ENCODE data around the gene EEF1A2.

The EEF1A2 gene

DNA sequence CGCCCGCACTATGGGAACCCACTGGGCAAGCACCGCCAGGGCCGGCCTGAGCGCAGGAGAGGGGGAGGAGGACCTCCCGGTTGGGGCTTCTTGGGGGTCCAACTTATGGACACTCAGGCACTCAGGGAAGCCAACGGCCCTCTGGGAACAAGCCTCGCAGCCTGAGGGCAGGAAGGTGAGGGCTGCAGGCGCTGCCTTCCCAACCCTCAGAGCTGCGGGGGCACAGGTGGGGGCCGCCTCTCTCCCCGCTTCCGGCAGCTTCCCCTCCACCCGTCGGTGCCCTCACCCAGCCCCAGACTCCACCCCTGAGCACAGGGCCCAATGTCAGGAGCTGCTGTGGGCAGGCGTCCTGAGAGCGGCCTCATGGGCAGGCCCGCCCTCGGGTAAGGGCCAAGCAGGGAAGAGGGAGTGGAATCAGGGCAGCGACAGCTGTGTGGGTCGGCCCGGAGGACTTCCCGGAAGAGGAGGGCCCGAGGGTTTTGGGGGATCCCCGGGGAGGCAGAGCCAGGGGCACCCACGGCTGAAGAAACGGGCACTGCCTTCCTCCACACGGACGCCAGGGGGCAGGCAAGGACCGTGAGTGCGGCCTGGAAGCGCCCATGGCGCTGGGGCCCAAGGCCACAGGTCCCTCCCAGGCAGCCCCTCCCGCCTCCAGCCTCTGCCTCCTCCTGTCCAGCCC, 38.8 kb upstream of the EEF1A2 start:
- peak in 47 of 51 donors; percentile 6 to 79 (median 50) for DNase-seq

DNA sequence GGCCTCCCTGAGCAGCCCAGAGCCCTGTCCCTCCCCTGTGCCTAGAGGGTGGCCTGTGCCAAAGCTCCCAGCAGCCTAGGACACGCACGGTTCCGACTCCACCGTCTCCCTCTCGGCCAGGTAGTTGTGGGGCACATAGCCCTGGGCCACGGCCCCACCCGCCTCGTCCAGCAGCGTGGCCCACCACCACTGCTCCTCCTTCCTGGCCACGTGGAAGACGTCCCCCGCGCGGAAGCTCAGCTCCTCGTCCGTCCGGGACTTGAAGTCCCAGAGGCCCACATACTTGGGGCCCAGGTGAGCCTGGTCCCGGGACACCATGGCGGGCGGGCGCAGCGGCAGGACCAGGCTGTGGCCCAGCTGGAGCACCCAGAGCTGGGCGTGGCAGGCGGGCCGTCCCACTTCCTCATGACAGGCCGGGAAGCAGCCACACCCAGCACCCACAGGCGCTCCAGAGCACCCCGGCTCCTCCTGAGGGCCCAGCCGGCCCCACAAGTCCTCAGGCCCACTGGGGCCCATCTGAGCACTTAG, 38.2 kb upstream of the EEF1A2 start, which contains the start of gene PTK6:
PTK6 (minus strand) TSS at position 380 of the 528 bp plus-strand sequence; CDS start at position 318, 62 bp downstream.
- no peak for DNase-seq

DNA sequence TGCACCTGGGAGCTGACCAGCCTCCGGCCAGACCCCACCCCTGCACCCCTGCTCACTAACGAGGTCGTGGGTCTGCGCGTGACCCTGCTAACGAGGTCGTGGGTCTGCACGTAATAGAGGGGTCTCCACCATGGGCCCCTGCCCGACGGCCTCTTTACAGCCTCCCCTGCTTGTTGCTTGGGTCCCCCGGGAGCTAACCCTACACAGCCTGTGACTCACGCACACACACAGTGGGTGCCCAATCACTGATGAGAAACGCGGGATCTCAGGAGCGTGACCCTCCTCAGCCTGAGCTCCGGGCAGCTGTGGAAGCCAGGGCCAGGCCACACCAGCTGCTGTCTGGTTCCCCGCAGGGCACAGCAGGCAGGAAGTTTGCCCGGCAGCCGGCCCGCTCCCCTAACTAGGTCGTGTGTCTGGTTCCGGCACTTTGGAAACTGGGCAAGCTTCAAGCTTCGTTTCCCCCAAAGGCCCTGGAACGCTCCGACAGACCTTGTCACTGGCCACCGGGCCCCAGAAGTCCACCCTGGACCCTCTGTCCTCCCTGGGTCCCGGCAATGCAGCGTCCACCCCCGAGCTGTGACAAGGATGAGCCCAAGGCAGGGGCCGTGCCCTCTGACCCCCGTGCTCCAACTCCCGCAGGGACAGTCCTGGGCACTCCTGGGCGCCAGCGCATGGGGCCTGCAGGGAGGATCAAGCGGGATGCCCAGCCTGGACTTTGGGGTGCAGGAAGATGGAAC, 37.5 kb upstream of the EEF1A2 start:
- DNase-seq, result no peak

DNA sequence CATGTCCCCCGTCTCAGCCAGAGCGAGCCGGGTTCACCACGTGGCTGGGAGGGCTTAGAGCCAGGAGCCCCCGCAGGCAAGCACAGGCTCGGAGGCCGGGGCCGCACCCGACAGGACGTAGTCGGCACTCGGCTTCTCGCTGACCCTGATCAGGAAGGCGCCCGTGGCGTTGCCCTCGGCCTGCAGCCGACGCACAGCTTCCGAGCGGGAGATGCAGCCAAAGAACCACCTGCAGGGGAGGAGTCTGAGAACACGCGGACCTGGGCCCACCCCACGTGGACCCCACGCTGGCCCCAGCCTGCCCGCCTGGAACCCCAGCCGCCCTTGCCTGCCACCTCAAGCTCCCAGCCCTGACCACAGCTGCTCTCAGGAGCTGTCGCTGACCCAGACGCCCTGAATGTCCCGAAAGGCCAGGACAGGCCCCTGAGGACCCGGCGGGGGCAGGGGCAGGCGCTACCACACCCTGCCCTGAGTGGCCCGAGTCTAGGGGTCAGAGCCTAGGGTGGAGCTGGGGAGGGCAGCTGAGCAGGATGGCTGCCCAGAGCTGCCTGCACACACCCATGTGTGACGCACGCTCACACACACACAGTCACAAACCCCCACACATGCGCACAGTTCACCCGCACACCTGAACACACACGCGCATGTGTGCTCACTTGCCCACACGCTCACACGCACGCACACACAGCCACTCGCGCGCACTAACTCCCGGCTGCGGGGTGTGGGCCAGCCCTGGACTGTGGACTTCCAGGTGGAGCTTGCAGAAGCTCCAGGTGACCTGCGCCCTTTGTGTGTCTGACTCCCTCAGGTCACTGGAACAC, 36.2 kb upstream of the EEF1A2 start:
- no peak for DNase-seq

DNA sequence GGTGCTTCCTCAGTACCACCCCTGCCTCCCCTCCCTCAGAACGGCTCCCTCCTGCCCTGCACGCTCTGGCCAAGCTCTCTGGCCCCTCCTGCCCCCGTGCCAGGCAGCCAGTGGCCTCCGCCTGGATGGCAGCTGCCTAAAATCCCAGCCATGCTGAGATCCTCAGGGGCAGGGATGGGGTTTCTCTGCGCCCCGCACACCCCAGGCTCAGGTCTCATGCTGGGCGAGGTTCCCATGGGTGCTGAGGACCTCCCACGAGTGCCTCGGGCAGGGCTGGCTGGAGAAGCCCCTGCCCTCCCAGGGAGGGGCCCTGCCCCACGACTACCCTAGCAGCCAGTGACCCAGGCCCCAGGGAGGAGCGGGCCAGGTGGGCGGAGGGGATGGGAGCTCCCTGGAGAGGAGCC, 35.5 kb upstream of the EEF1A2 start:
- DNase-seq, result no peak

DNA sequence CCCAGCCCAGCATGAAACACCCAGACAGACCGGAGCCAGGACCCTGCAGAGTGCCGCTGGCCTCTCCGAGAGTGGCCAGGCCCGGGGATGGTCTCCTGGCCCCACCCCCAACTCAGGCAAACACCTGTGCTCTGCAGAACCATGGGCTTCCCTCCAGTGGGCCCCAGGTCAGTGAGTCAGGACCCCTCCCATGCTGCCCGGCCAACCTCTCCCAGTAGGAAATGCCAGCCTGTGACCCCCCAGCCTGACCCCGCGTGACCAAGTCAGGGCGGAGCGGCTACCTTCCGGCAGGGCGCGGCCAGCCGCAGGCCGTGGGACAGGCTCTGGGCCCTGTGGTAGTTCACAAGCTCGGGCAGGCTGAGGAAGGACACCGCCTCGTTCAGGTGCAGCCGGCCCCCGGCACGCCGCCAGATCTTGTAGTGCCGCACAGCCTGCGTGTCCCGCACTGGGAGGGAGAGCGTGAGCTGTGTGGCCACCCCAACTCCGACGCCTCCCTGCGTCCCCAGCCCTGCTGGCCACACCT, 35.0 kb upstream of the EEF1A2 start:
- DNase-seq, result no peak

DNA sequence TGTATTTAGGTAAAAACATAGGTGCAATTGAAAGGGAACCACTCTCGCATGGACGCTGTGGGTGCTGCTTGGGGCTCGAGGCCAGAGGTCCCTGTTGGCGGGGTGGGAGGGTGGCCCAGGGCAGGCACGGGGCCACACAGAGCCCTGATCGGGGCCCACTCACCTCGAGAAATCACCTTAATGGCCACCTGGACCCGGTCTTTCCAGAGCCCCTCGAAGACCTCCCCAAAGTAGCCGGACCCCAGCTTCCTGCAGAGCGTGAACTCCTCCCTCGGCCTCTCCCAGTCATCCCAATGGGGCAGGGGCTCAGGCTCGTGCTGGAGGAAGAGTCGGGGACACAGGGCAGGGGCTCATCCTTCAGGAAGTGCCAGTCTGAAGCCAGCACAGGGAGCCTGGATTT, 34.5 kb upstream of the EEF1A2 start:
- no peak for DNase-seq

DNA sequence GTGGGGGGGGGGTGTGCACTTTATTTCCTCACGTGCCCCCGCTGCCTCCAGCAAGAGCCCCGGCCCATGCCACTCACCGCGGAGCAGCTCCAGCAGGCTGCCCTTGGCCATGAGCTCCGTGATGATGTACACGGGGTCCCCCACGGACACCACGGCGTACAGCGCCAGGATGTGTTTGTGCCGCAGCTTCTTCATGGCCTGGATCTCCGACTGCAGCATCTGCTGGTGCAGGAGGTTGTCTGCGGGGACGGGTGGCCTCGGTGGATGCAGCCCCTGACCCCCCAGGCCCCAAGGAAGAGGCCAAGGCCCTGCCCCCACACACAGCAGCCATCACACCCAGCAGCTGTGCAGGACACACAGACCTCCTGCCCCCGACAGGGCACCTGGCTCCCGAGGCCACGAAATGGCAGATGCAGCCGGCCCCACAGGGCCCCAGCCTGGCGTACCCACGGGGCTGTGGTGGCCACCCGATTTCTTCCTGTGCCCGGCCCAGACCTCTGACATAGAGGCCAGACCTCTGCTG, 33.6 kb upstream of the EEF1A2 start:
- DNase-seq, result no peak

DNA sequence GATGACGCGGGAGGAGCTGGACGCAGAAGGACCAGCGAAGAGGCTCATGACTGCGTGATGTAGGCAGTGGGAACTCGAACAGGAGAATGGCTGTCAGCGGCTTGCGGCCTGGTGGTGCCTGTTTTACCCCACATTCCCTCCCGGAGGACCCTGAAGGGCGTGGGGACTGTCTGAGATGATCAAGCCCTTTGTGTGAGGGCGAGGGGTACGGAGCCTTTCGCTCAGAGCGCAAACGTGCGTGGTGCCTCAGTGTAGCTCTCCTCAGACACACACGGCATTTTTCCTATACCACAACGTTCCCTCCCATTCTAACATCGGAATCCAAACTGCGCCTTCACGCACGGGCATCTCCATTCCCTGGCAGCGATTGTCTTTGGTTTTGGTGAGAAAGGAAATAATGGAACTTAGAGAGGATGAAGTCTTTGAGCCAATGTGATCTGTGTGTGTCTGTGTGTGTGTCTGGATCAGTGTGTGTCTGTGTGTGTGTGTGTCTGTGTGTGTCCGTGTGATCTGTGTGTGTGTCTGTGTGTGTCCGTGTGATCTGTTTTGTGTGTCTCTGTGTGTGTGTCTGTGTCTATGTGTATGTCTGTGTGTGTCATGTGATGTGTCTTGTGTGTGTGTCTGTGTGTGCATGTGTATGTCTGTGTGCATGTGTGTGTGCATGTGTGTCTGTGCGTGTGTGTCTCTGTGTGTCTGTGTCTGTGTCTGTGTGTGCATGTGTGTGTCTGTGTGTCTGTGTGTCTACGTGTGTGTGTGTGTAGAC, 33.0 kb upstream of the EEF1A2 start:
- no peak for DNase-seq

DNA sequence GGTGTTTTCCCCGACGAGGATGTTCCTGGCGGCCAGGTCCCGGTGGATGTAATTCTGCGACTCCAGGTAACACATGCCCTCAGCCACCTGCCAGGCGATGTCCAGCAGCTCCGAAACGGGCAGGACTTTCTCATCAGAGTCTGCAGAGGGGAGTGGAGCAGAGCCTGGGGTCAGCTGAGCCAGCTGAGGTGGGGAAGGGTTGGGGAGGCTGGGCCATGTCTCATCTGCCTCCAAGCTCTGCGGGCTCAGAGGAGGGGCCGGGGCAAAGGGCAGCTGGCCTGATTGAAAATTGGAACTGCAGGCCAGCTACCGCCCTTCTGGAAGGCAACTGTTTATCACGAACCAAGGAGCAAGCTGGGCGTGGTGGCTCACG, 31.9 kb upstream of the EEF1A2 start:
- DNase-seq, result no peak

DNA sequence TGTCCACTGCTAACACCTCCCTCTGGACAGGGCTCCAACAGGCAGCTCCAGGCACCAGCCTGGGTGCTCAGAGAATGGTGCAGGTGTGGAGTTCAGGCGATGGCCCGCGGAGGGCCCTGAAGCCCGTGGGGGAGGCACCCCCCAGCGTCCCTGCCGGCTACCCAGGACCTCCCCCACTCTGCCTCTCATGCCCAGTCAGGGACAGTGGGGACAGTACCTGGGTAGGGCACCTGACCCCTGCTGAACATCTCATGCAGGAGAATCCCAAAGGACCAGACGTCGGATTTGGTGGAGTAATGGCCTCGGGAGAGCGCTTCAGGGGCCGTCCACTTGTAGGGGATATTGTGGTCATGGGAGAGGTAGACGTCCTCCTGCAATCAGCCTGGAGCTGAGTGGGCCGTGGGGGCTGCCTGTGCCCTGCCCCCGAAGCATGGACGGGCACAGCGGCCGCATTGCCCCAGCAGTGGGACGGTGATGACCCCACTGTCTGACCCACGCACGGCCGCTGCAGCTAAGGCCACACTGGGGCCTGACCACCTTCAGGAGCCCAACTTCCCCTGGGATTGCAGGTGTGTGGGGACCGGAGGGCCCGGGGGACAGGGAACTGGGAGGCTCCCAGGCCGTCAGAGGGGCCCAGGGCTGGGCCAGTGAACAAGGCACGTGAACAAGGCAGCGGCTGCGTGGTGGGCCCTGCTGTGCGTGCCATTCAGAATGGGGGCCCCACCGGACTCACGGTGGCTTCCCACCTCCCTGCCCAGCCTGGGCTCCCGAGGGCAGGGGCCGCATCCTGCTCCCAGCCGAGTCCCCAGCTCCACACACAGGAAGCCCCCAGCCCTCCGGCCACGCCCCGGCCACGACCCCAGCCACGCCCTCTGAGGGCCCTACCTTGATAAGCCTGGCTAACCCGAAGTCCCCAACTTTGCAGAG, 31.2 kb upstream of the EEF1A2 start:
- no peak for DNase-seq

DNA sequence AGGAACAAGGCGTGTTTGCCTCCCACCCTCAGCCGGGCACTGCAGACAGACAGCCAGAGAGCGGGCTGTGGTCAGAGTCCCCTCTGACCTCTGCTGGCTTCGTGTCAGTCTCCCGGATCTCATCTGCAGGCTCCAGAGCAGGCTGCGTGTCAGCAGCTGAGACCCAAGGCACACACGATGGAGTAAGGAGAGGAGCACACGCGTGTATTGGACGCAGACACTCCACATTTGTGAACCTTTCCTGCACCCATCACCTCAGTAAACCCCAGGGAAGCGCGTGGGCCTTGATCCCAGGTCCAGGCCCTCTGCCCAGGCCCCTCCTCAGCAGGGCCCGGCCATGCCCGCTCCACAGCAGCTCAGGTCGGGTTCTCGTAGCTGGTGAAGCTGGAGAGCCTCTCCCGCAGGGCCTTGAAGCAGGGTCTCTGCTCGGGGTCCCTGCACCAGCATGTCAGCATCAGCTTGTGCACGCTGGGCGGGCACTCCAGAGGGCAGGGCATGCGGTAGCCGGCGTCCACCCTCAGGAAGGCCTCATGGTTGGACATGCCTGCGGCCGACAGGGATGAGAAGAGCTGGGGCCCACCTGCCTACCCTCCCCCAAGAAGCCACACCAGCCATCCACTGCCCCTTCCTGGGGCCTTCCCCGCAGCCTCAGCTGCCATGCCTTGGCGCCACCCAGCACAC, 30.4 kb upstream of the EEF1A2 start:
- no peak for DNase-seq

DNA sequence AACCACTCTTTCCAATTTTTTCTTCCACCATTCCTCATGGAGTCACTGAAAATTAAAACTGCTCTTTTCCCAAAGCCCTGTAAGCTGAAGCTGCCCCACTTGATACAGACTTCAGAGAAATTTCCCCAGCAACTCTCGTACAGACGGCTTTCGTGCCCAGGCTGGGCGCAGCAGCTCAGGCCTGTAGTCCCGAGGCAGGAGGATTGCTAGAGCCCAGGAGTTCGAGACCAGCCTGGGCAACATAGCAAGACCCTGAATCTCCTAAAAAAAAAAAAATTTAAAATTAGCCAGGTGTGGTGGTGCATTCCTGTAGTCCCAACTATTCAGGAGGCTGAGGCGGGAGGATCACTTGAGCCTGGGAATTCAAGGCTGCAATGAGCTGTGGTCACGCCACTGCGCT, 28.3 kb upstream of the EEF1A2 start:
- no peak for DNase-seq

DNA sequence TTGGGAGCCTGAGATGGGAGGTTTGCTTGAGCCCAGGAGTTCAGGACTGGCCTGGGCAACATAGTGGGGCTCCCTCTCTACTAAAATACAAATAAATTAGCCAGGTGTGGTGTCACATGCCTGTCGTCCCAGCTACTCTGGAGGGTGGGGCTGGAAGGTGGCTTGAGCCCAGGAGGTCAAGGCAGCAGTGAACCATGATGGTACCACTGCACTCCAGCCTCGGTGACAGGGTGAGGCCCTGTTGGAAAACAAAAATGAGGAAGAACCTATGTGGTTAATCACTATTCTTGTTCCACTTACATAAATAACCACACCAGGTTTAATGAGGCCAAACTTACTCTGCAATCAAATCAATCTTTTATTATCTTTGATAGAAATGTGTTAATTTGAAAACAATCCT, 27.1 kb upstream of the EEF1A2 start:
- DNase-seq, result no peak

DNA sequence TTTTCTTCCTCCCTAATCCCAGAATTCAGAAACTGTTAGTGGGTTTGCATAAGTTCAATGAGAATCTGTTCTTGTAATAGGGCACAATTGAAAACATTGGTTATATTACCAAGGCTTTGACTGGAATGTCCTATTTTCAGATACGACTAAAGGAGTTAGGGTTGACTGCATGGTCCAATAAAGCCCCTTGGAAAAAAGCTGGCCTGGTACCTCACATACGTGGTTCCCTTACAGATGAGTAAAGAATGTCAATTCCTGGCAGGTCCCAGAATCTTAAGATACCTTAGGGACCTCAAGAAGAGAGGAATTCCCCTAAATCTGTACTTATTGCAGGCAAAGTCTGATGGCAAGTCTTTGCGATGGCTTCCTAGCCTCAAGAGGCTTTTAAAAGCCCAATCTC, 26.3 kb upstream of the EEF1A2 start:
- no peak for DNase-seq

DNA sequence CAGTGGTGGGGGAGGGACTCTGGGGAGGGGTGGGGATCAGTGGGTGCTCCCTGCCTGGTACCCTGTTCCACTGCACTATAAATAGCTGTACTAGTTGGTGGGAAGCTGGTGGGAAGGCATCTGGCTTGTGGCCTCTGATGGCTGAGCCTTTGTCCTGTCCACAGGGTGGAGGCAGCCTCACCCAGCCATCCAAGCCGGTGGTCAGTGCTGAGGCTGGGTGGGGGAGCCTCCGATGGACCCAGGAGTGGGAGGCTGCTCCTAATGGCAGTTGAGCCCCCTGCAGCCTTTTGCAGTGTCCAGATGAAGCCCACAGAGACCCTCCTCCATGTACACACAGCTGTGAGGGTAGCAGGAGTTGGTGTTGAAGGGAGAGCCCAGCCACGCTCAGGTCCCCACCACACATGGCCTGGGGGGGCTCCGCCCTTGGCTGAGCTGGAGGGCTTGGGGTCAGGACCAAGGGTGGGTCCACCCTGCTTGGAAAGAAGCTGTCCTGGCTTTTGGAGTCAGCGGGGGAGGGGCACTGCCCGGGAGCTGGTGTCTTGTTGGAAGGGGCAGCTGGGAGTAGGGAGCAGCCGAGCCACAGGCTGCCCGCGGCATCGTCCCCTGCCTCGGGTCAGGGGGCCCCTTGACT, 24.2 kb upstream of the EEF1A2 start:
- DNase-seq, result no peak

DNA sequence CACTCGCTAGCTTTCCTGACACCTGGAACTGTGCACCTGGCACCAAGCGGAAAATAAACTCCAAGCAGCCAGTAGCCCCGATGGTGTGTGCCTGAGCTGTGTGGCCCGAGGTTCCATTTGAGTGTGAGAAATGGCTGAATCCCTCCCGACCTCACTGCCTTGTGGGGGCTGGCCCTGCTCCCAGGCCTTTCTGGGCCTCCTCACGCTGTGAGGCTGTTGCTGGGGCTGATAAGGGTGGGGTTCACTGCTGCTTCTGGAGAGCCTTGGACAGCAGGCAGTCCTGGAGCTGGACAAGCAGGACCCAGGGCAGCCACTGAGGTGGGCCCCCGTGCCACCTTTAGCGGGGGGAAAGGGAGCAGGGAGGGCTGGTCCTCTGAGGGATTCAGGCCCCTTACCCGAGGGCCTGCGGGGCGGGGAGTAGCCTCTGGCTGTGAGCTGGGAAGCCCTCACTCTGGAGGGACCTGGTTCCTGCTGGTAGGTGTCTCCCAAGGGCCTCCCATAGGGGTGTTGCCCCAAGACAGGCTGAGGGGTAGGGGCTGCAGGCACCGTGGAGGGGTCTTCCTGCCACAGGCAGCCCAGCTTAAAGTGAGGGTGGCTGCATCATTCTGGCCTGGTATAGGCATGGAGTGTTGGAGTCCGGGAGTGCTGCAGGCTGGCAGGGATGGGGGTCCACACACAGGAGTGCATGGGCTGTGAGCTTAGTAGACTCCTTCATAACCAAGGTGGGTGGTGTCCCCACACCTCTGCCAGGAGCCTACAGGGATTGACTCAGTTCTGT, 23.4 kb upstream of the EEF1A2 start:
- DNase-seq, result no peak

DNA sequence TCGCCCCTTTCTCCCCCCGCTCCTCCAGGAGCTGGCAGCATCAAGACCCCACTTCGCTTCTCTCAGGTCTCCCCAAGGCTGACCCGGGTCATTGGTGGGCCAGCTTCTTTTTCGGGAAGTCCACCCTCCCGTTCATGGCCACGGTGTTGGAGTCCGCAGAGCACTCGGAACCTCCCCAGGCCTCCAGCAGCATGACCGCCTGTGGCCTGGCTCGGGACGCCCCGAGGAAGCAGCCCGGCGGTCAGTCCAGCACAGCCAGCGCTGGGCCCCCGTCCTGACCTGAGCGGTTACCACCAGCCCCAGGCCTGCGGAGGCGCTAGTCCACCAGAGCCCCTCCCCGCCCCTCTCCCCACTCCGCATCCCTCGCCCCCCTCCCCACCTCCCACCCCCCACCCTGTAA, 22.7 kb upstream of the EEF1A2 start:
- no peak for DNase-seq
